HepG2 (cell line): Measurements from ENCODE around the gene TULP3. TPM values are rescaled to one million over a fixed set of nuclear protein-coding genes. Genes with fewer than 3 reads are reported as not detected.

ENCODE experiments used
- ARID4A ChIP-seq: sonication (generic); formaldehyde crosslinking; IDR thresholded peaks from 2 replicates; pipeline ENCODE4 v1.5.0; 2020; ENCODE audit warnings: mild to moderate bottlenecking, missing genetic modification reagents, borderline replicate concordance
- EP300 ChIP-seq, 3 experiments: sonication (generic) in 1 of 3; formaldehyde crosslinking in 1 of 3; IDR thresholded peaks; 2 replicates each; pipeline versions ENCODE4 v1.5.1 to v1.6.1; 2011 to 2020; ENCODE audit warnings: low read depth in 2 of 3, low read length in 2 of 3, borderline replicate concordance in 1 of 3, improper control_type of control experiment in 1 of 3, mild to moderate bottlenecking in 1 of 3, missing genetic modification reagents in 1 of 3, moderate library complexity in 1 of 3
- HNRNPH1 ChIP-seq: fragments of 200-400 bp; formaldehyde crosslinking; optimal IDR thresholded peaks from 2 replicates; pipeline ENCODE3; 2017; ENCODE audit warnings: mild to moderate bottlenecking, low read depth, low read length
- MAF1 ChIP-seq: sonication (generic); formaldehyde crosslinking; IDR thresholded peaks from 2 replicates; pipeline ENCODE4 v1.5.0; 2020; ENCODE audit warnings: missing genetic modification reagents, borderline replicate concordance
- POLR2G ChIP-seq: fragments of 200-400 bp; formaldehyde crosslinking; IDR thresholded peaks from 2 replicates; pipeline ENCODE4 v1.6.1; 2018; ENCODE audit warnings: mild to moderate bottlenecking, low read depth, low read length, moderate library complexity
- SRSF9 ChIP-seq: fragments of 200-400 bp; formaldehyde crosslinking; IDR thresholded peaks from 2 replicates; pipeline ENCODE4 v1.6.1; 2018; ENCODE audit warnings: borderline replicate concordance, mild to moderate bottlenecking, low read depth, low read length; ENCODE audit not compliant: insufficient read depth, poor library complexity, severe bottlenecking
- ZNF687 ChIP-seq: sonication (generic); formaldehyde crosslinking; IDR thresholded peaks from 2 replicates; pipeline ENCODE4 v1.5.1; 2020; ENCODE audit warnings: mild to moderate bottlenecking, missing genetic modification reagents, moderate library complexity
- ZNF782 ChIP-seq: sonication (generic); formaldehyde crosslinking; IDR thresholded peaks from 2 replicates; pipeline ENCODE4 v1.4.0; 2020; ENCODE audit warnings: missing genetic modification reagents, mild to moderate bottlenecking, borderline replicate concordance
- polyA plus RNA-seq, 8 experiments: library from polyadenylated mRNA; depleted of rRNA in 3 of 8; stranded (reverse) in 7 of 8; unstranded in 1 of 8; fragments of >200 nt; fragmentation: Illumina TruSeq in 4 of 8; extraction: Trizol in 4 of 8; gene quantifications; 2 replicates each; pipeline versions ENCODE4 v1.2.1 to v1.2.3, GENCODE V29; 2011 to 2016; ENCODE audit warnings: low read depth in 4 of 8, missing spikeins in 1 of 8, mixed read lengths in 1 of 8; ENCODE audit not compliant: insufficient read depth in 1 of 8
- total RNA-seq, 5 experiments: library from RNA; depleted of rRNA; stranded (reverse); fragments of >200 nt; fragmentation: Illumina TruSeq; extraction: Trizol; gene quantifications; 2 replicates each; pipeline ENCODE4 v1.2.3, GENCODE V29; 2016; ENCODE audit warnings: low read depth in 1 of 5
- TF ChIP-seq, protein P1 (sequence below): fragments of 450-650 bp; IDR thresholded peaks from 2 replicates; pipeline ENCODE4 v1.6.1; 2017
- TF ChIP-seq, protein P2 (sequence below): sonication (generic); formaldehyde crosslinking; IDR thresholded peaks from 2 replicates; pipeline ENCODE4 v1.9.0; 2021; ENCODE audit warnings: missing genetic modification reagents, mild to moderate bottlenecking, borderline replicate concordance
- TF ChIP-seq, protein P3 (sequence below): sonication (generic); formaldehyde crosslinking; IDR thresholded peaks from 2 replicates; pipeline ENCODE4 v1.5.0; 2020; ENCODE audit warnings: missing genetic modification reagents

TULP3 gene
- total and polyA plus RNA-seq, 2 of the 13 experiments (the other 11 are each of a cell fraction or from before 2014, with no cell fraction given), result 11.2 to 13.2 TPM

- TF ChIP-seq HNRNPH1, result no peak
- no peak for TF ChIP-seq ZNF782 (CRISPR knock-in tag)
- no peak for TF ChIP-seq SRSF9
- TF ChIP-seq, protein P1, sequence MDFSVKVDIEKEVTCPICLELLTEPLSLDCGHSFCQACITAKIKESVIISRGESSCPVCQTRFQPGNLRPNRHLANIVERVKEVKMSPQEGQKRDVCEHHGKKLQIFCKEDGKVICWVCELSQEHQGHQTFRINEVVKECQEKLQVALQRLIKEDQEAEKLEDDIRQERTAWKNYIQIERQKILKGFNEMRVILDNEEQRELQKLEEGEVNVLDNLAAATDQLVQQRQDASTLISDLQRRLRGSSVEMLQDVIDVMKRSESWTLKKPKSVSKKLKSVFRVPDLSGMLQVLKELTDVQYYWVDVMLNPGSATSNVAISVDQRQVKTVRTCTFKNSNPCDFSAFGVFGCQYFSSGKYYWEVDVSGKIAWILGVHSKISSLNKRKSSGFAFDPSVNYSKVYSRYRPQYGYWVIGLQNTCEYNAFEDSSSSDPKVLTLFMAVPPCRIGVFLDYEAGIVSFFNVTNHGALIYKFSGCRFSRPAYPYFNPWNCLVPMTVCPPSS, result no peak
- TF ChIP-seq EP300 (IDR thresholded peaks at IDR 0.05; ENCODE audit: low read depth in 2 of 2, low read length in 2 of 2), result no peak
- no peak for TF ChIP-seq EP300 (CRISPR knock-in tag; IDR thresholded peaks at IDR 0.05; ENCODE audit: borderline replicate concordance)
- TF ChIP-seq, protein P2, sequence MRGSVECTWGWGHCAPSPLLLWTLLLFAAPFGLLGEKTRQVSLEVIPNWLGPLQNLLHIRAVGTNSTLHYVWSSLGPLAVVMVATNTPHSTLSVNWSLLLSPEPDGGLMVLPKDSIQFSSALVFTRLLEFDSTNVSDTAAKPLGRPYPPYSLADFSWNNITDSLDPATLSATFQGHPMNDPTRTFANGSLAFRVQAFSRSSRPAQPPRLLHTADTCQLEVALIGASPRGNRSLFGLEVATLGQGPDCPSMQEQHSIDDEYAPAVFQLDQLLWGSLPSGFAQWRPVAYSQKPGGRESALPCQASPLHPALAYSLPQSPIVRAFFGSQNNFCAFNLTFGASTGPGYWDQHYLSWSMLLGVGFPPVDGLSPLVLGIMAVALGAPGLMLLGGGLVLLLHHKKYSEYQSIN (CRISPR knock-in tag), result no peak
- peak; percentile 62; the same call in 1 of the 2 replicates for TF ChIP-seq ZNF687
- peak; percentile 81 for TF ChIP-seq POLR2G
- TF ChIP-seq MAF1 (CRISPR knock-in tag), result no peak
- TF ChIP-seq, protein P3, sequence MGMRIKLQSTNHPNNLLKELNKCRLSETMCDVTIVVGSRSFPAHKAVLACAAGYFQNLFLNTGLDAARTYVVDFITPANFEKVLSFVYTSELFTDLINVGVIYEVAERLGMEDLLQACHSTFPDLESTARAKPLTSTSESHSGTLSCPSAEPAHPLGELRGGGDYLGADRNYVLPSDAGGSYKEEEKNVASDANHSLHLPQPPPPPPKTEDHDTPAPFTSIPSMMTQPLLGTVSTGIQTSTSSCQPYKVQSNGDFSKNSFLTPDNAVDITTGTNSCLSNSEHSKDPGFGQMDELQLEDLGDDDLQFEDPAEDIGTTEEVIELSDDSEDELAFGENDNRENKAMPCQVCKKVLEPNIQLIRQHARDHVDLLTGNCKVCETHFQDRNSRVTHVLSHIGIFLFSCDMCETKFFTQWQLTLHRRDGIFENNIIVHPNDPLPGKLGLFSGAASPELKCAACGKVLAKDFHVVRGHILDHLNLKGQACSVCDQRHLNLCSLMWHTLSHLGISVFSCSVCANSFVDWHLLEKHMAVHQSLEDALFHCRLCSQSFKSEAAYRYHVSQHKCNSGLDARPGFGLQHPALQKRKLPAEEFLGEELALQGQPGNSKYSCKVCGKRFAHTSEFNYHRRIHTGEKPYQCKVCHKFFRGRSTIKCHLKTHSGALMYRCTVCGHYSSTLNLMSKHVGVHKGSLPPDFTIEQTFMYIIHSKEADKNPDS (CRISPR knock-in tag), result no peak
- peak; percentile 46; the same call in 1 of the 2 replicates for TF ChIP-seq ARID4A (CRISPR knock-in tag)
Measured at GRCh38 chr12:2958432-2959191, 67.9 kb downstream of the TULP3 start (continued).
